ENCODE measurements around the gene MARCHF9. TPM values are rescaled to one million over a fixed set of nuclear protein-coding genes. Genes with fewer than 3 reads are reported as not detected.

The MARCHF9 gene
- total RNA-seq, 4 donors from 2014 or later, result 3.4 to 11.1 (median 7.9) TPM

- Histone ChIP-seq H3K36me3 (peaks cover 0 to 49% of the 10 kb centered on the region in 2 donors), H3K9me3 (no peaks in the 10 kb centered on the region), H3K27me3 (no peaks in the 10 kb centered on the region)
Observed at GRCh38 chr12:57776247-57776587, 21.3 kb downstream of the MARCHF9 start.

GRCh38 chr12:57777367-57777766 is 22.5 kb downstream of the MARCHF9 start:
- Histone ChIP-seq H3K36me3 (peaks cover 0 to 49% of the 10 kb centered on the region in 2 donors), H3K4me3 (no peak overlapping the region), H3K27ac (no peak overlapping the region), H3K9me3 (no peaks in the 10 kb centered on the region), H3K4me1 (peaks cover 0 to 20% (median 4%) of the 10 kb centered on the region in 3 donors), H3K27me3 (no peaks in the 10 kb centered on the region)
- no peak for ATAC-seq
- 82 to 89% methylated on average over 3 to 7 of the region's 7 CpGs for WGBS, 2 donors (ENCODE audit: low coverage in 1 of 2)
- TF ChIP-seq POLR2A (IDR thresholded peaks at IDR 0.05), result no peak
- TF ChIP-seq EP300 (IDR thresholded peaks at IDR 0.05), result no peak
- no peak for TF ChIP-seq POLR2AphosphoS5 (IDR thresholded peaks at IDR 0.05)
- no peak for TF ChIP-seq CTCF (IDR thresholded peaks at IDR 0.05)

More at GRCh38 chr12:57776247-57776587, 21.3 kb downstream of the MARCHF9 start:
- WGBS, 2 donors (ENCODE audit: low coverage in 1 of 2), result 81 to 90% methylated on average over 2 of the region's 2 CpGs
- H3K4me3 ChIP-seq, result no peak overlapping the region
- no peak for TF ChIP-seq POLR2A (IDR thresholded peaks at IDR 0.05)
- no peak for TF ChIP-seq EP300 (IDR thresholded peaks at IDR 0.05)
- no peak for TF ChIP-seq POLR2AphosphoS5 (IDR thresholded peaks at IDR 0.05)
- TF ChIP-seq CTCF (IDR thresholded peaks at IDR 0.05), result no peak
- peaks cover 0 to 21% (median 7%) of the 10 kb centered on the region in 3 donors for H3K4me1 ChIP-seq
- no peak for ATAC-seq
- no peak overlapping the region for H3K27ac ChIP-seq

GRCh38 chr12:57777911-57778310 is 23.0 kb downstream of the MARCHF9 start:
- Histone ChIP-seq H3K9me3 (no peaks in the 10 kb centered on the region), H3K27ac (no peak overlapping the region), H3K4me1 (peaks cover 0 to 18% (median 4%) of the 10 kb centered on the region in 3 donors), H3K27me3 (no peaks in the 10 kb centered on the region), H3K36me3 (peaks cover 0 to 49% of the 10 kb centered on the region in 2 donors), H3K4me3 (no peak overlapping the region)
- ATAC-seq, result no peak
- WGBS, 2 donors (ENCODE audit: low coverage in 1 of 2), result 74 to 91% methylated on average over 3 to 4 of the region's 7 CpGs
- TF ChIP-seq POLR2A (IDR thresholded peaks at IDR 0.05), result no peak
- no peak for TF ChIP-seq POLR2AphosphoS5 (IDR thresholded peaks at IDR 0.05)
- TF ChIP-seq EP300 (IDR thresholded peaks at IDR 0.05), result no peak
- no peak for TF ChIP-seq CTCF (IDR thresholded peaks at IDR 0.05)

- WGBS, 2 donors (ENCODE audit: low coverage in 1 of 2), result 13 to 20% methylated on average over 1 of the region's 1 CpG
- no peak for ATAC-seq
- no peak overlapping the region for H3K4me3 ChIP-seq
- no peaks in the 10 kb centered on the region for H3K27me3 ChIP-seq
- H3K27ac ChIP-seq, result no peak overlapping the region
- no peaks in the 10 kb centered on the region for H3K9me3 ChIP-seq
- TF ChIP-seq CTCF (IDR thresholded peaks at IDR 0.05) (no peak), POLR2AphosphoS5 (IDR thresholded peaks at IDR 0.05) (no peak), POLR2A (IDR thresholded peaks at IDR 0.05) (no peak), EP300 (IDR thresholded peaks at IDR 0.05) (no peak)
- H3K4me1 ChIP-seq, result peaks cover 3 to 19% (median 6%) of the 10 kb centered on the region in 3 donors
- H3K36me3 ChIP-seq, result peaks cover 0 to 49% of the 10 kb centered on the region in 2 donors
Observed at GRCh38 chr12:57779736-57780135, 24.8 kb downstream of the MARCHF9 start.

- WGBS, 2 donors (ENCODE audit: low coverage in 1 of 2), result 83% methylated on average over 1 of the region's 4 CpGs; no CpG with 5 or more reads in 1 of the 2 donors
- Histone ChIP-seq H3K27ac (no peak overlapping the region), H3K4me3 (no peak overlapping the region), H3K36me3 (peaks cover 0 to 48% of the 10 kb centered on the region in 2 donors), H3K4me1 (peaks cover 3 to 22% (median 6%) of the 10 kb centered on the region in 3 donors), H3K9me3 (no peaks in the 10 kb centered on the region), H3K27me3 (no peaks in the 10 kb centered on the region)
- ATAC-seq, result no peak
- TF ChIP-seq POLR2A (IDR thresholded peaks at IDR 0.05), result no peak
- TF ChIP-seq CTCF (IDR thresholded peaks at IDR 0.05), result no peak
- TF ChIP-seq EP300 (IDR thresholded peaks at IDR 0.05), result no peak
- TF ChIP-seq POLR2AphosphoS5 (IDR thresholded peaks at IDR 0.05), result no peak
Observed at GRCh38 chr12:57780284-57780897, 25.5 kb downstream of the MARCHF9 start.
